HCT116 (cell line): ENCODE measurements around the gene FAM184A.

Experiments used
- EZH2 ChIP-seq: fragments of 200-600 bp; sonication (generic); IDR thresholded peaks from 2 replicates; pipeline ENCODE4 v1.6.1; 2017; ENCODE audit warnings: antibody characterized with exemption, mixed run types
- POLR2A ChIP-seq: IDR thresholded peaks from 2 replicates; pipeline ENCODE4 v1.7.0; 2011; ENCODE audit warnings: borderline replicate concordance; ENCODE audit not compliant: insufficient read depth, insufficient read length; ENCODE audit errors: extremely low read depth
- POLR2AphosphoS5 ChIP-seq: IDR thresholded peaks from 2 replicates; pipeline ENCODE4 v1.6.1; 2011; ENCODE audit warnings: mild to moderate bottlenecking, low read depth, low read length, moderate library complexity
- TF ChIP-seq, protein P1 (sequence below), 3 experiments: fragments of 200-600 bp in 1 of 3; sonication (generic) in 1 of 3; IDR thresholded peaks in 2 of 3; conservative IDR thresholded peaks in 1 of 3; 2 replicates each; pipeline ENCODE4 v1.5.1; 2012 to 2017; ENCODE audit warnings: low read depth in 2 of 3, low read length in 2 of 3, antibody characterized with exemption in 1 of 3, borderline replicate concordance in 1 of 3, control low read depth in 1 of 3, mild to moderate bottlenecking in 1 of 3, mixed read lengths in 1 of 3, mixed run types in 1 of 3, moderate library complexity in 1 of 3; ENCODE audit not compliant: insufficient read depth in 1 of 3

- TF ChIP-seq EZH2 = no peak
- TF ChIP-seq POLR2AphosphoS5 = no peak
- TF ChIP-seq, protein P1, sequence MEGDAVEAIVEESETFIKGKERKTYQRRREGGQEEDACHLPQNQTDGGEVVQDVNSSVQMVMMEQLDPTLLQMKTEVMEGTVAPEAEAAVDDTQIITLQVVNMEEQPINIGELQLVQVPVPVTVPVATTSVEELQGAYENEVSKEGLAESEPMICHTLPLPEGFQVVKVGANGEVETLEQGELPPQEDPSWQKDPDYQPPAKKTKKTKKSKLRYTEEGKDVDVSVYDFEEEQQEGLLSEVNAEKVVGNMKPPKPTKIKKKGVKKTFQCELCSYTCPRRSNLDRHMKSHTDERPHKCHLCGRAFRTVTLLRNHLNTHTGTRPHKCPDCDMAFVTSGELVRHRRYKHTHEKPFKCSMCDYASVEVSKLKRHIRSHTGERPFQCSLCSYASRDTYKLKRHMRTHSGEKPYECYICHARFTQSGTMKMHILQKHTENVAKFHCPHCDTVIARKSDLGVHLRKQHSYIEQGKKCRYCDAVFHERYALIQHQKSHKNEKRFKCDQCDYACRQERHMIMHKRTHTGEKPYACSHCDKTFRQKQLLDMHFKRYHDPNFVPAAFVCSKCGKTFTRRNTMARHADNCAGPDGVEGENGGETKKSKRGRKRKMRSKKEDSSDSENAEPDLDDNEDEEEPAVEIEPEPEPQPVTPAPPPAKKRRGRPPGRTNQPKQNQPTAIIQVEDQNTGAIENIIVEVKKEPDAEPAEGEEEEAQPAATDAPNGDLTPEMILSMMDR (IDR thresholded peaks at IDR 0.05 in 2 of 3, conservative IDR thresholded peaks at IDR 0.05 in 1 of 3; ENCODE audit: borderline replicate concordance in 1 of 3, insufficient read depth in 1 of 3, low read depth in 2 of 3, low read length in 2 of 3) = no peak
- TF ChIP-seq POLR2A = no peak
Measured at GRCh38 chr6:119119989-119120388, 41.5 kb upstream of the FAM184A start.
